HG03135 (cell line): ENCODE measurements around the gene WFDC6.

Experiments
- ATAC-seq: cut with Tn5 transposase; IDR thresholded peaks from one replicate; pipeline ENCODE4 v1.9.1; 2021; ENCODE audit warnings: mild to moderate bottlenecking, moderate library complexity; ENCODE audit not compliant: unreplicated experiment

The WFDC6 gene

GRCh38 chr20:45518282-45518681, 21.0 kb downstream of the WFDC6 start:
- ATAC-seq: no peak

- no peak for ATAC-seq
These were observed 24.0 kb downstream of the WFDC6 start, which contains the start of gene SPINT3 for GRCh38 chr20:45515147-45515913. SPINT3 (minus strand) TSS chr20:45515622; CDS start chr20:45515608, 14 bp downstream.

DNA sequence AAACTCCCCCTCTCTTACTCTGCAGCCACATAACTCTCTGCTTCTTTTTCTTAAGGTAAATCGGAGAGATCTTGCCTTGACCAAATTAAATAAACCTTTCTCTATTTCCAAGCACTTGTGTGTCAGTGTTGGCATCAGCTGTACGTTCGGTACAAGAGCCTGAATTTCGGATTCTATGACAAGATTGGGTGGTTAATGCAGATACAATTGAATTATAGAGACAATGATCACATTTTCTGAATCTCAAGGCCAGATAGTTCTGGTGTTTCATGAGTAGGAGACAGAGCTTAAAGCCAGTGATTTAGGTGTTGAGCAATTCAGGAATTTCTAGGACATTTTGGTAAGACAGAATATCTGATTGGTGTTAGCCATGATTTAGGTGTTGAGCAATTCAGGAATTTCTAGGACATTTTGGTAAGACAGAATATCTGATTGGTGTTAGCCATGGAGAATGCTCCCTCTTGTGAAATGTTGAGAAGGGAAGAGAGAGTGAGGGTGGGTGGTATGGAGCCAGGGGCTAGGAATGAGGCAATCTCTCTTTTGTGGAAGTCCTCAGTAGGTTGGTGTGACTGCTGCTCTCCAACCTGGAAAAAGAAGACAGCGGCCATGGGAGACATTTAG, 28.9 kb downstream of the WFDC6 start:
- ATAC-seq: no peak

DNA sequence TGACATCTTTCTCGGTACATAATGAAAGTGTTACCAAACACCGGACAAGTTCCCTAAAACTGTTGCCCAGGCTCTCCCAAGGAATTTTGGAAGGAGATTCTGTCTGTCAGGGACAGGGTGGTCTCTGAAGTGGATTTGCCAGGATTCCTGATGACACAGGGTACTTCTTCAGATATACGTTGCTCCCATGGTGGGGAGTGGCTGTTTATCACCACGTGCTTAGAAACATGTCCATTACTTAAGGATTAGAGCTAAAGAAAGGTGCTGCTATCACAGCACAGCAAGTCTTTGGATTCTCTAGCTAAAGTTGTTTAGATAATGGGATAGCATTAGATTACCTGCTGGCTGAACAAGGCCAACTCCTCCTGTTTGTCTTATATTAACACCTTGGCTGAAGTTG, 30.2 kb downstream of the WFDC6 start:
- ATAC-seq: no peak

- no peak for ATAC-seq
These were observed 31.0 kb downstream of the WFDC6 start for GRCh38 chr20:45508068-45508886.

GRCh38 chr20:45507011-45507820, 32.1 kb downstream of the WFDC6 start:
- no peak for ATAC-seq

- ATAC-seq: no peak
These were observed 32.9 kb downstream of the WFDC6 start for GRCh38 chr20:45506398-45506797.

GRCh38 chr20:45503403-45503802, 35.9 kb downstream of the WFDC6 start:
- ATAC-seq: no peak

DNA sequence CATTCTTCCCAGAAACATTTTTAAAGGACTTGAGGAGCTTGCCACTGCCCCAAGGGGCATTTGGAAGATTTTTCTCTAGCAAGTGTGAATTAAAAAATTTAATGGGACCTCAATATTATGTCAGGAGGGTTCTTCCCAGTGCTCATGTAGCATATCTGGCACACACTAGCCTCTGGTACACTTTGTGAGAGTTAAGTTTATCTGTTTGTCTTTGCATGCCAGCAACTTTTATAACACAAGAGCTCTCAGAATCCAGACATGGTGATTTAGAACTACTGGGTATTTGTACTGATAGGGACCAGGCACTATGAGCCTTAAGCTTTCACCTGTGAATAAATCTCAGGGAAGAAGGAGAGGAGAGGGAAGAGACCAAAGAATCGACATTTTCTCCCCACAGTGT, 36.7 kb downstream of the WFDC6 start:
- ATAC-seq: no peak

GRCh38 chr20:45501600-45501999, 37.7 kb downstream of the WFDC6 start:
- no peak for ATAC-seq

GRCh38 chr20:45500022-45500421, 39.3 kb downstream of the WFDC6 start:
- no peak for ATAC-seq

DNA sequence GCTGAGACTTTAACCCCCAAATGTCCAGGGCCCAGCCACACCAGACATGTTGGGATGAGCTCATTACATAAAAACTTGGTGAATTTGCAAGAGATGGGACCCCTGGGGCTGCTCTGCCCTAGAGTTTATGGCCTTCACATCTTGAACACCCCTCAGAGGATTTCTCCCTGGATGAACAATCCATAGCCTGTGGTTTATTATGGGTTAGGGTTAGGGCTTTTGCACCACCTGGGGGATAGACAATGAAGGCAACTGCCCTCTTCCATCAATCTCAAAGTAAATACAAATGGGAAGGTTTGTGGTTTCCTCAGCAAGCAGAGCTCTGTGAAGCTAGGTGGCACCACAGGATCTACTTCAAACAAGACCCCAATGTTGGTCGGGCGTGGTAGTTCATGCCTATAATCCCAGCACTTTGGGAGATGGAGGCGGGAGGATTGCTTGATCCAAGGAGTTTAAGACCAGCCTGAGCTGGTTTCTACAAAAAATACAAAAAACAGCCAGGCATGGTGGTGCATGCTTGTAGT, 41.2 kb downstream of the WFDC6 start:
- no peak for ATAC-seq

- no peak for ATAC-seq
These were observed 43.1 kb downstream of the WFDC6 start for GRCh38 chr20:45496166-45496565.

GRCh38 chr20:45495501-45495941, 43.8 kb downstream of the WFDC6 start:
- ATAC-seq: no peak

GRCh38 chr20:45489083-45489531, 50.2 kb downstream of the WFDC6 start:
- ATAC-seq: no peak

DNA sequence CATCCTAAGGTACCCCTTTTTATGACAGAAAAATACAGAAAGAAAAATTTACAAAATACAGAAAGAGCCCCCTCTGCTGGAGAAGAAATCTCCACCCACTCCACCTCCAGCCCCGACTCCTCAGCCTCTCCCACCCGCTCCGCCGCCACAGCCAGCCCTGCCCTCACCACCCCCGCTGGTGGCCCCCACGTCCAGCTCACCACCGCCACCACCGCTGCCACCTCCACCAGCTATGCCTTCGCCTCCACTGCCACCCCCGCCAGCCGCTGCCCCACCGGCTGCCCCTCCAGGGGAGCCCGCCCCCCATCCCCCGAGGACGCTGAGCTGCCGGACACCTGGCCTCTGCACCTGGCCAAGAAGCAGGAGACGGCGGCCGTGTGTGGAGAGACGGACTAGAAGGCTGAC, 52.0 kb downstream of the WFDC6 start:
- ATAC-seq: no peak

- no peak for ATAC-seq
These were observed 53.9 kb downstream of the WFDC6 start for GRCh38 chr20:45485388-45485787.

GRCh38 chr20:45484676-45485075, 54.6 kb downstream of the WFDC6 start:
- ATAC-seq: no peak
